GM12891 (cell line): Measurements from ENCODE around the gene KCNH1.
"Not testable (repeated sequence)": the region's sequence is repeated elsewhere in the genome, so short reads cannot be mapped to it uniquely, and the experiment has no call there.

Experiments
- DNase-seq: peaks from one replicate; pipeline ENCODE4 v3.0.0; 2011; ENCODE audit warnings: low spot score; ENCODE audit not compliant: insufficient read length
- FAIRE-seq: peaks from 2 replicates; lab custom pipeline; 2011; peaks lifted over from hg19 to GRCh38; lab: Jason Lieb, UNC
- PAX5 ChIP-seq: IDR thresholded peaks from 2 replicates; pipeline ENCODE4 v1.6.1; 2011; ENCODE audit warnings: low read length, moderate library complexity, mild to moderate bottlenecking; ENCODE audit not compliant: insufficient read depth, severe bottlenecking
- POLR2A ChIP-seq: IDR thresholded peaks from 2 replicates; pipeline ENCODE4 v1.6.1; 2011; ENCODE audit warnings: low read depth, low read length, control low read depth
- POLR2AphosphoS5 ChIP-seq: IDR thresholded peaks from 2 replicates; pipeline ENCODE4 v1.6.1; 2011; ENCODE audit warnings: low read depth, low read length, control low read depth
- POU2F2 ChIP-seq: IDR thresholded peaks from 2 replicates; pipeline ENCODE4 v1.6.1; 2011; ENCODE audit warnings: low read depth, mild to moderate bottlenecking, control low read depth, low read length, moderate library complexity
- SPI1 ChIP-seq: IDR thresholded peaks from 2 replicates; pipeline ENCODE4 v1.6.1; 2011; ENCODE audit warnings: low read depth, low read length, control low read depth
- TAF1 ChIP-seq: IDR thresholded peaks from 2 replicates; pipeline ENCODE4 v1.6.1; 2011; ENCODE audit warnings: low read depth, low read length, control low read depth

KCNH1 gene

DNA sequence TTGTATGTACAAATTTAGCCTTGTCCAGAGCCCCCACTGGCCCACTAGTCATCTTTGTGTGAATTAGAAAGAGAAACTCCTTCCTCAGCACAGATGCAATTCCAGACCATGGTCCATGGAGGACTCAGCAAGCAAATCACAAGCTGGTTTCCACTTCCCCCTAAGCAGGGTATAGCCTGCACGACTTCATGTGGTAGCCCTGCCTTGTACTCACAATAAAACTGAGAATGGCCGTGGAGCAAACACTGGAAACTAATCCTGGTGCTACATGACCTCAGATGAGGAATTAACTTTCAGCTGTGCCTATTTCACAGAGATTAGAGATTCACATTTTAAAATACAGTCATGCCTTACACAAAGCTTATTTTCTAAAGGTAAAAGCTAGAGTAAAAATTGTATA is 32.5 kb downstream of the KCNH1 start:
- DNase-seq (no peak), FAIRE-seq (no peak)
- TF ChIP-seq POLR2AphosphoS5, result no peak
- no peak for TF ChIP-seq POU2F2
- no peak for TF ChIP-seq PAX5
- no peak for TF ChIP-seq POLR2A

DNA sequence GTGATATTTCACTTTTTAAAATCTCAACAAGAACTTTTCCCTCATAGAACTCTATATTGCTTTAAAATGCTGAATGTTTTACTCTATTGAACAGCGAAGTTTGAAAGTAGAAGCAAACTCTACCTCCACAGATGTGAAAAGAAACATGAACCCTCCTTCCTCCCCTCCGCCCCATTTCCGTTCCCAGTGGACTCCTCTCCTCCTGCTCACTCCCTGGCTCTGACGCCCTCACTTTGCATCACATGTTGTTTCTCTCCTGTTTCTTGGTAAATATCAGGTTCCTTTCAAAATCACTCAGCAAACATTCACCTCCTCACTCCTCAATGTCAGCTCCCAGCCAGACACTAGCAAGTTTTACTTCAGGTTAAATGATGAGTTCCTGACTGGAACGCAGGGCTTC is 34.6 kb downstream of the KCNH1 start:
- FAIRE-seq (no peak), DNase-seq (no peak)
- no peak for TF ChIP-seq POLR2A
- no peak for TF ChIP-seq SPI1
- no peak for TF ChIP-seq POU2F2
- no peak for TF ChIP-seq TAF1
- TF ChIP-seq PAX5, result no peak
- no peak for TF ChIP-seq POLR2AphosphoS5

DNA sequence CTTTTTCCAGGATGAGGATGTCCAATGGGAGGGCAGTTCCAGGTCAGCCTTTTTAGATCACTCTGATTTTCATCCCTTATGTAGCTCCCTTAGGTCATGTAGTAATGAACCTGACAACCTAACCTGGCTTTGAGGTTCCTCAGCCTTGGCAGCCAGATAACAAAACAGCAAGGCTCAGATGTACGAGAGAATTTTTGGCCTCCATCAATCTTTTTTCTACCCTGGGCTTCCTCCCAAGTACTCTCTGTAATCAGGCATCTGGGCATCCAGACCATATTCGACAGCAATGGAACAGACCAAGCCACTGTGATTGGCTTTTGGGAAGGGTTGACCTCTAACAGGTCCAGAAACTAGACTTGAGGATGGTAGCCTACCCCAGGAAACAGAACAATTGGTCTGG is 38.6 kb downstream of the KCNH1 start:
- DNase-seq (no peak), FAIRE-seq (no peak)
- TF ChIP-seq PAX5 (no peak), POLR2AphosphoS5 (no peak), POLR2A (no peak), TAF1 (no peak), POU2F2 (no peak), SPI1 (no peak)

DNA sequence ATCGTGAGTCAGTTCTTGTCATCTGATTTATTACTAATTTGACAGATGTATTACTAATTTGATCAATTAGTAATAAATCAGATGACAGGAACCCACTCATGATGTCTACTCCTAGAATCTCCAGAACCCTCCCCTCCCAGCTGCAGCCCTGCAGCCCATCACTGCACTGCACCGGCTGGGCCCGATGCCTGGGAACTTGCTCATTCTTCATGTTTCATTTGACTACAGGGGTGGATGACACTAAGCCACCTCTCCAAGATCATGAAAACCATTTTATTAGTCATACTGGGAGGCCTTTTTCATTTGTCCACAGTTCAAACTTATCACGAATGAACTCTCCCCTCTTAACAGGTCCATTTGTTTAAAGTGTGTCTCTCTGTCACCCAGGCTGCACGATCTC is 41.0 kb downstream of the KCNH1 start:
- FAIRE-seq, result no peak

DNA sequence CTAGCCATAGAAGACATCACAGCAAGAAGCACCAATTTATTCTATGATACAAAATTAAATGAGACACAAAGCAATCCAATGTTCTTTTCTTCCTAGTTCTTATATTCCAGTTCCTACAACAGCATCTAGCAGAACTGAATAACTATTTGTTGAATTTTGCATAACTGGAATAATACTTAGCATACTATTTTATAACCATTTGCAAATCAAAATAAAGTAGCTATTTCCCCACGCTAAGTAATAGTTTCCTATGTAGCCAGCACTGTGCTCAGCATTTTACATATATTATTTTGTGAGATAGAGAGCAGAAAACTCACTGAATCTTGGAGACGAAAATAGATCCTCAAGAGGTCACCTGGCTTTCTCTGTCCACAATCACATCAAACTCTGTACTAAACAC is 42.1 kb downstream of the KCNH1 start:
- TF ChIP-seq POU2F2 (no peak), PAX5 (no peak), SPI1 (no peak), POLR2AphosphoS5 (no peak), TAF1 (no peak), POLR2A (no peak)
- FAIRE-seq, result no peak
- no peak for DNase-seq

More for the DNA sequence above, 41.0 kb downstream of the KCNH1 start:
- TF ChIP-seq PAX5 (no peak), SPI1 (no peak)
- DNase-seq, result no peak

DNA sequence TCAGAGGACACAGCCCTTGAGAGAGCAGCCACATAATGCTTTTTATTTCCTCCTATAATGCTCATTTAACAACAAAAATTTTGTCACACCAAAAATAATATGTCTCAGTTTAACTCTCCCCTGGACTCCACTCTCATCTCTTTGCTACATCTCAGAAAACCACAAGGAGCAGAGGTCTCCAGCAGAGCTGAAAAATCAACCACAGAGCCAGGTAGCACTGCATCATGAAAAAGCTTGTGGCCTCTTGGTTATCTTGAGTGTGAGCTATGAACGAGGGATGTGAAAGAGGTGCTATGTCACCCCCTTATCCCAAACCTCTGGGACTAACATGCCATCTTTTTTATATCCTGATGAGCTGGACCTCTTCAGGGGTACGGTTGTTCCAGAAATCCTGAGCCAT is 44.4 kb downstream of the KCNH1 start:
- no peak for DNase-seq
- FAIRE-seq, result no peak
- no peak for TF ChIP-seq POU2F2
- no peak for TF ChIP-seq SPI1
- no peak for TF ChIP-seq TAF1
- TF ChIP-seq POLR2AphosphoS5, result no peak
- TF ChIP-seq POLR2A, result no peak
- no peak for TF ChIP-seq PAX5

DNA sequence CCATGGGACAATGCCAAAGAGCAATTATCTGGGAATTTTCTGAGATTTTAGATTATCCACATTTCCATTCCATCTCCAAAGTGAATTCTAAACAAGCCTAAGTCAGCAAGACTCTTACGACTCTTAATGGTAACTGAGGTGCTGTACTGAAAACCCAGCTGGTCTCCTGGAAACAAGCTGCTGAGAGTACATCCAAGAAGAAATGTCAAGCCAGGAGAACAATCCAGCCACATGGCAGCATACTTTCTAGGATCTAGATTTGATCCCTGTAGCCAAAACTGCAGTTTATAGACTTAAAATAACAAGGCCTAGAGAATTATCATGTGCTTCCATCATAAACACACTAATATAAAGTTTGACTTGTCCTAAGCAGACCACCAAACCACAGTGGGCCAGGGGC is 45.8 kb downstream of the KCNH1 start:
- DNase-seq, result no peak
- no peak for TF ChIP-seq POU2F2
- FAIRE-seq, result no peak

DNA sequence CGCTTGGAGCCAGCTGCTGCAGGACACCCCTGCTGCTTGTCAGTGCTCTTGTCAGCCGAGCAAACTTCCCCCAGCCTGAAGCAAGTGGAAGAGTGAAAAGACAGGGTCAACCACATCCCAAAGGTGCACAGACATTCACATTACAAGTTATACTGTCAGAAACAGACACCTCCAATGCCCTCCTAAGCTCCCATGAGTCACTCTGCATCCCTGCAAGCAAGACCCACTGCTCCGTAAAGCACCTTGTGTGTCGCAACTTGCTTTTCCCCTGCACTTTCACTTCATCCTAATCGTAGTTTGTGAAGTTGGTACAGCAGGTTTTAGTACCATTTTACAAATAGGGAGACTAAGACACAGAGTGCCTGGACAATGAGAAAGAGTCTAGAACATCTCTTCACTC is 51.1 kb downstream of the KCNH1 start:
- DNase-seq (no peak), FAIRE-seq (no peak)
- no peak for TF ChIP-seq POLR2AphosphoS5
- TF ChIP-seq TAF1, result no peak

DNA sequence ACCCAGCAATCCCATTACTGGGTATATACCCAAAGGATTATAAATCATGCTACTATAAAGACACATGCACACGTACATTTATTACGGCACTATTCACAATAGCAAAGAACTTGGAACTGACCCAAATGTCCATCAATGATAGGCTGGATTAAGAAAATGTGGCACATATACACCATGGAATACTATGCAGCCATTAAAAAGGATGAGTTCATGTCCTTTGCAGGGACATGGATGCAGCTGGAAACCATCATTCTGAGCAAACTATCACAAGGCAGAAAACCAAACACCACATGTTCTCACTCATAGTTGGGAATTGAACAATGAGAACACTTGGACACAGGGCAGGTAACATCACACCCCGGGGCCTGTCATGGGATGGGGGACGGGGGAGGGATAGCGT is 52.5 kb downstream of the KCNH1 start:
- FAIRE-seq, DNase-seq: not testable (repeated sequence)

DNA sequence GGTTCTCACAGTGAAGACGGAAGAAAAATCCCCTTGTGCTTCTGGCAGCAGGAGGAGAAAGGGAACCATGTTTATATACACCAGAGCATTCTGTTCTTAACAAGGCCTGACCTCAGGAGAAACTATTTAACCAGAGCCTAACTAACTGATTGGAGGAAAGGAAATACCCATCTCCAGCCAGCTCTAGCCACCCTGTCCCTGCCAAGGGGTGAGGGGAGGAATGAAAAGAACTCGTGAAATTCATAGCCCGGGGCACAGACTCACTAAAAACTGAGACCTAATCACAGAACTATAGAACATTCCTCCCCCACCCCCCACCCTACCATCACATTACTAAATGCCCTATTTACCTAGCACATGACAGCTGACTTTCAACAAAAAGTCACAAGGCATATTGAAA is 65.0 kb downstream of the KCNH1 start:
- no peak for TF ChIP-seq POLR2A
- no peak for TF ChIP-seq POU2F2
- no peak for TF ChIP-seq SPI1
- no peak for TF ChIP-seq PAX5
- no peak for TF ChIP-seq POLR2AphosphoS5
- no peak for TF ChIP-seq TAF1
- no peak for FAIRE-seq
- no peak for DNase-seq

DNA sequence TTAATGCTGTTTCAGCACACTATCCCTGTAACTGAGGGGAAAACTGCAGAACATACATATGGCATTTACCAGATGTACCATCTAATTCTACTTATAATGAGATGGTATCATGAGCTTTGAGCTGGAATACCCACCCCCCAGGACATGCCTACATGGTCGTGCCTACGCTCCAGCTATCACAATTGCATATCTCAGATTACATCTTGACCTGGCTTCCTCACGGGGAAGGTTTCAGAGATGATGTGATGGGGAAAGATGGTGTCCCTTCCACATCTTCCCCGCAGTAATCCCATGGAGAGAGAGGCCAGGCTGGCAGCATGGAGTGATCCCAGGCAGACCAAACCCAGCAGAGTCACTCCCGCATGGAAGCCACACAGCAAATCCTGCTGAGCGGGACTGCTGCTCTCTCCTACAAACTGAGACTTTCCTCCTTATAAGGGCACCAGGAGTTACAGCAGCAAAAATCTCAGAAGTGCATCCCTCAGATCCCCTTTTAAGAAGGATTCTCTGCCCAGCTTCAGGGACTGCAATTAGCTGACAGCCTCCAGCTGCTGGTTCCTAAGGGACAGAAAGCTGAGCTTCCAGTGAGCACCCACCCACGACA is 67.1 kb downstream of the KCNH1 start:
- no peak for DNase-seq
- no peak for FAIRE-seq
- TF ChIP-seq TAF1, result no peak

DNA sequence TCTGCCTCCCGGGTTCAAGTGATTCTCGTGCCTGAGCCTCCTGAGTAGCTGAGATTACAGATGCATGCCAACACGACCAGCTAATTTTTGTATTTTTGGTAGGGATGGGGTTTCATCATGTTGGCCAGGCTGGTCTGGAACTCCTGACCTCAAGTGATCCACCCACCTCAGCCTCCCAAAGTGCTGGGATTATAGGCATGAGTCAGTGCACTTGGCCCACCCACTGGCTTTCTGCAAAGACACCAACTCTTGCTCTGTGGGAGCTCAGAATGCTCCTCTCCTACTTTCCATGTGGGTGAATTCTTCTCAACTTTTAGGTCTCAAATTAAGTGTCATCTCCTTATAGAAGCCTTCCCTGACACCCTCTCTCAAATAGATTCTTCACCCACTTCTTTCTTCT is 92.1 kb downstream of the KCNH1 start:
- DNase-seq, FAIRE-seq: not testable (repeated sequence)
